AG09309 (cell line): Measurements from ENCODE around the gene ANKS4B.
"Not testable (repeated sequence)": the region's sequence is repeated elsewhere in the genome, so short reads cannot be mapped to it uniquely, and the experiment has no call there.

Experiments used
- DNase-seq: peaks from one replicate; pipeline ENCODE4 v3.0.0-alpha.2; 2010; ENCODE audit warnings: low read depth
- H3K4me3 ChIP-seq: 2 replicates; pipeline ENCODE4 v1.5.1; 2011; ENCODE audit warnings: mild to moderate bottlenecking, low read depth, low read length, moderate library complexity; ENCODE audit not compliant: control insufficient read depth
- CTCF ChIP-seq: IDR thresholded peaks from 2 replicates; pipeline ENCODE4 v1.5.1; 2011; ENCODE audit warnings: mild to moderate bottlenecking, low read depth, low read length, inconsistent platforms; ENCODE audit not compliant: insufficient read depth, control insufficient read depth; ENCODE audit errors: missing control alignments

Gene ANKS4B

GRCh38 chr16:21190013-21190412, 43.5 kb upstream of the ANKS4B start:
- no peak for DNase-seq
- TF ChIP-seq CTCF, result no peak
- H3K4me3 ChIP-seq, result no peak overlapping the region

- DNase-seq, result peak; percentile 63
- no peak overlapping the region for H3K4me3 ChIP-seq
- TF ChIP-seq CTCF, result no peak
These were observed 42.9 kb upstream of the ANKS4B start for GRCh38 chr16:21190599-21190998.

GRCh38 chr16:21192991-21193390, 40.5 kb upstream of the ANKS4B start:
- no peak for TF ChIP-seq CTCF
- no peak for DNase-seq
- H3K4me3 ChIP-seq, result no peak overlapping the region

- no peak for TF ChIP-seq CTCF
- no peak overlapping the region for H3K4me3 ChIP-seq
- DNase-seq, result no peak
These were observed 38.7 kb upstream of the ANKS4B start for GRCh38 chr16:21194771-21195301.

- H3K4me3 ChIP-seq, DNase-seq: not testable (repeated sequence)
These were observed 38.2 kb upstream of the ANKS4B start for GRCh38 chr16:21195330-21195729.

- no peak overlapping the region for H3K4me3 ChIP-seq
- no peak for DNase-seq
- TF ChIP-seq CTCF, result no peak
These were observed 36.4 kb upstream of the ANKS4B start for GRCh38 chr16:21197112-21197511.

- no peak overlapping the region for H3K4me3 ChIP-seq
- no peak for DNase-seq
- no peak for TF ChIP-seq CTCF
These were observed 35.9 kb upstream of the ANKS4B start for GRCh38 chr16:21197621-21198020.
